ENCODE measurements around the gene STOML1. TPM values are rescaled to one million over a fixed set of nuclear protein-coding genes. Genes with fewer than 3 reads are reported as not detected.

Gene STOML1
- total RNA-seq, 1 experiment from 2014 or later: 5.0 TPM

- ChIA-PET POLR2A (no interaction called here), RAD21 (ENCODE audit: low non-redundant PET in 1 of 2, low total read pairs in 2 of 2, uncharacterized antibody in 2 of 2, unreplicated experiment in 2 of 2) (no interaction called here), CTCF (no interaction called here)
- Histone ChIP-seq H3K4me2 (ENCODE audit: low read length) (no peak overlapping the region), H2AFZ (ENCODE audit: low read depth, low read length, poor library complexity, severe bottlenecking) (no peak overlapping the region), H3K9me3 (ENCODE audit: control insufficient read depth in 1 of 2, insufficient read depth in 1 of 2, low read depth in 1 of 2, low read length in 2 of 2) (no peaks in the 10 kb centered on the region), H4K20me1 (ENCODE audit: insufficient read depth) (no peaks in the 10 kb centered on the region), H3K79me2 (ENCODE audit: insufficient read depth, low read length) (no peaks in the 10 kb centered on the region), H3K4me3 (replicated peaks in 1 of 2; ENCODE audit: low read depth in 1 of 2, low read length in 2 of 2) (no peak overlapping the region), H3K36me3 (ENCODE audit: control insufficient read depth in 1 of 2, insufficient read depth in 2 of 2, low read length in 2 of 2) (no peaks in the 10 kb centered on the region), H3K4me1 (ENCODE audit: control insufficient read depth in 1 of 2, insufficient read depth in 2 of 2, low read length in 2 of 2) (peaks cover 0 to 18% of the 10 kb centered on the region in 2 experiments; a peak in 2 of 4 replicates), H3K27me3 (ENCODE audit: insufficient read depth, low read length) (no peaks in the 10 kb centered on the region), H3K27ac (ENCODE audit: low read depth, low read length) (no peak overlapping the region), H3K9me2 (ENCODE audit: insufficient read depth) (no peaks in the 10 kb centered on the region), H3K9ac (ENCODE audit: low read length) (no peak overlapping the region)
- no peak for DNase-seq (ENCODE audit: low read depth, low spot score)
- BruUV-seq (replicated peaks): no TSS peak
- intact Hi-C loops (cut with micrococcal nuclease): no loop called here
- no peak for ATAC-seq
- TF ChIP-seq CBX3 (IDR thresholded peaks at IDR 0.05; ENCODE audit: low read depth) (no peak), EZH2 (IDR thresholded peaks at IDR 0.05) (no peak), FOSL1 (IDR thresholded peaks at IDR 0.05; ENCODE audit: low read depth) (no peak), CEBPB (IDR thresholded peaks at IDR 0.05; ENCODE audit: low read depth) (no peak), ZFX (IDR thresholded peaks at IDR 0.05) (no peak), ZNF274 (IDR thresholded peaks at IDR 0.05; ENCODE audit: low read depth, low read length) (no peak), YY1 (IDR thresholded peaks at IDR 0.05; ENCODE audit: extremely low read depth, insufficient replicate concordance, low read depth, low read length) (no peak), JUND (IDR thresholded peaks at IDR 0.05) (no peak), CTCF (IDR thresholded peaks at IDR 0.05 in 2 of 3, conservative IDR thresholded peaks at IDR 0.05 in 1 of 3; ENCODE audit: borderline replicate concordance in 1 of 3, insufficient read depth in 1 of 3, low read depth in 2 of 3, low read length in 2 of 3) (no peak), SRF (IDR thresholded peaks at IDR 0.05; ENCODE audit: low read depth) (no peak), RAD21 (IDR thresholded peaks at IDR 0.05; ENCODE audit: low read depth) (no peak), MAX (IDR thresholded peaks at IDR 0.05) (no peak), TCF7L2 (IDR thresholded peaks at IDR 0.05; ENCODE audit: borderline replicate concordance, extremely low read depth, insufficient read depth, insufficient read length) (no peak), ELF1 (IDR thresholded peaks at IDR 0.05; ENCODE audit: borderline replicate concordance, low read depth) (no peak)
Observed at GRCh38 chr15:73944161-73945129, 47.6 kb downstream of the STOML1 start.

Measured in HCT116 (cell line).